ENCODE results near the gene EPB42.

- TF ChIP-seq CTCF (IDR thresholded peaks at IDR 0.05; ENCODE audit: borderline replicate concordance, extremely low read depth, low read length, poor library complexity, severe bottlenecking) = no peak
- no peak for TF ChIP-seq EZH2 (IDR thresholded peaks at IDR 0.05; ENCODE audit: borderline replicate concordance, low read depth, low read length, severe bottlenecking)
Observed at GRCh38 chr15:43251871-43252250, 31.0 kb upstream of the EPB42 start.

All from DND-41 (cell line).